Breast epithelium (tissue), 3 donors: ENCODE data around the gene UTP18.

Source experiments
- POLR2A ChIP-seq: fragments of 450-650 bp; IDR thresholded peaks from one replicate; pipeline ENCODE4 v1.6.1; 2016; ENCODE audit warnings: antibody characterized with exemption, mild to moderate bottlenecking, moderate library complexity
- POLR2AphosphoS5 ChIP-seq, 3 donors: sonication (generic); formaldehyde crosslinking; IDR thresholded peaks; one replicate each; pipeline ENCODE4 v1.6.1; 2017; ENCODE audit warnings: antibody characterized with exemption in 3 of 3
- TF ChIP-seq, protein P1 (sequence below), 3 donors: fragments of 450-650 bp; IDR thresholded peaks; one replicate each; pipeline ENCODE4 v1.5.1; 2016 to 2017; ENCODE audit warnings: antibody characterized with exemption in 3 of 3, mild to moderate bottlenecking in 3 of 3, moderate library complexity in 3 of 3

DNA sequence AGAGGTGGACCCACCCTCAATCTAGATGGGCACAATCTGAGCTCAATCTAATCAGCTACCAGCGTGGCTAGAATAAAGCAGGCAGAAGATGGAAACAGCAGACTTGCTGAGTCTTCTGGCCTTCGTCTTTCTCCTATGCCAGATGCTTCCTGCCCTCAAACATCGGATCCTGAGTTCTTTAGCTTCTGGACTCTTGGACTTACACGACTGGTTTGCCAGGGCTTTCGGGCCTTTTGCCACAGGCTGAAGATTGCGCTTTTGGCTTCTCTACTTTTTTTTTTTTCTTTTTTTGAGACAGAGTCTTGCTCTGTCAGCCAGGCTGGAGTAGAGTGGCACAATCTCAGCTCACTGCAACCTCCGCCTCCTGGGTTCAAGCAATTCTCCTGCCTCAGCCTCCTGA lies 65.1 kb downstream of the UTP18 start:
- TF ChIP-seq, protein P1, sequence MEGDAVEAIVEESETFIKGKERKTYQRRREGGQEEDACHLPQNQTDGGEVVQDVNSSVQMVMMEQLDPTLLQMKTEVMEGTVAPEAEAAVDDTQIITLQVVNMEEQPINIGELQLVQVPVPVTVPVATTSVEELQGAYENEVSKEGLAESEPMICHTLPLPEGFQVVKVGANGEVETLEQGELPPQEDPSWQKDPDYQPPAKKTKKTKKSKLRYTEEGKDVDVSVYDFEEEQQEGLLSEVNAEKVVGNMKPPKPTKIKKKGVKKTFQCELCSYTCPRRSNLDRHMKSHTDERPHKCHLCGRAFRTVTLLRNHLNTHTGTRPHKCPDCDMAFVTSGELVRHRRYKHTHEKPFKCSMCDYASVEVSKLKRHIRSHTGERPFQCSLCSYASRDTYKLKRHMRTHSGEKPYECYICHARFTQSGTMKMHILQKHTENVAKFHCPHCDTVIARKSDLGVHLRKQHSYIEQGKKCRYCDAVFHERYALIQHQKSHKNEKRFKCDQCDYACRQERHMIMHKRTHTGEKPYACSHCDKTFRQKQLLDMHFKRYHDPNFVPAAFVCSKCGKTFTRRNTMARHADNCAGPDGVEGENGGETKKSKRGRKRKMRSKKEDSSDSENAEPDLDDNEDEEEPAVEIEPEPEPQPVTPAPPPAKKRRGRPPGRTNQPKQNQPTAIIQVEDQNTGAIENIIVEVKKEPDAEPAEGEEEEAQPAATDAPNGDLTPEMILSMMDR (IDR thresholded peaks at IDR 0.05) = no peak
- TF ChIP-seq POLR2AphosphoS5 (IDR thresholded peaks at IDR 0.05) (no peak), POLR2A (no peak)
